ENCODE data around the gene MYO15A. TPM values are rescaled to one million over a fixed set of nuclear protein-coding genes. Genes with fewer than 3 reads are reported as not detected.

The MYO15A gene
- total RNA-seq, 1 donor = 0.45 TPM

GRCh38 chr17:18101828-18102227, 6.7 kb upstream of the MYO15A start:
- TF ChIP-seq CTCF (IDR thresholded peaks at IDR 0.05; ENCODE audit: insufficient read depth, low read length) = no peak
- DNase-seq (ENCODE audit: low read depth) = no peak

GRCh38 chr17:18102640-18103039, 5.9 kb upstream of the MYO15A start:
- H3K4me3 ChIP-seq (ENCODE audit: low read depth, low read length) = no peak overlapping the region
- no peak for TF ChIP-seq CTCF (IDR thresholded peaks at IDR 0.05; ENCODE audit: insufficient read depth, low read length)
- DNase-seq (ENCODE audit: low read depth) = no peak

More at GRCh38 chr17:18101828-18102227, 6.7 kb upstream of the MYO15A start:
- H3K4me3 ChIP-seq (ENCODE audit: low read depth, low read length) = no peak overlapping the region

- DNase-seq (ENCODE audit: low read depth) = no peak
- no peak for TF ChIP-seq CTCF (IDR thresholded peaks at IDR 0.05; ENCODE audit: insufficient read depth, low read length)
- no peak overlapping the region for H3K4me3 ChIP-seq (ENCODE audit: low read depth, low read length)
Measured at GRCh38 chr17:18105027-18105426, 3.5 kb upstream of the MYO15A start.

GRCh38 chr17:18105595-18105994, 3.0 kb upstream of the MYO15A start:
- TF ChIP-seq CTCF (IDR thresholded peaks at IDR 0.05; ENCODE audit: insufficient read depth, low read length) = no peak
- DNase-seq (ENCODE audit: low read depth) = no peak
- no peak overlapping the region for H3K4me3 ChIP-seq (ENCODE audit: low read depth, low read length)

- H3K4me3 ChIP-seq (ENCODE audit: low read depth, low read length) = no peak overlapping the region
- DNase-seq (ENCODE audit: low read depth) = no peak
- no peak for TF ChIP-seq CTCF (IDR thresholded peaks at IDR 0.05; ENCODE audit: insufficient read depth, low read length)
Measured at GRCh38 chr17:18106211-18106610, 2.3 kb upstream of the MYO15A start.

GRCh38 chr17:18107061-18107790, 1.3 kb upstream of the MYO15A start:
- no peak for TF ChIP-seq CTCF (IDR thresholded peaks at IDR 0.05; ENCODE audit: insufficient read depth, low read length)
- DNase-seq (ENCODE audit: low read depth) = no peak
- H3K4me3 ChIP-seq (ENCODE audit: low read depth, low read length) = no peak overlapping the region

- no peak for DNase-seq (ENCODE audit: low read depth)
- no peak for TF ChIP-seq CTCF (IDR thresholded peaks at IDR 0.05; ENCODE audit: insufficient read depth, low read length)
- no peak overlapping the region for H3K4me3 ChIP-seq (ENCODE audit: low read depth, low read length)
Measured at GRCh38 chr17:18107971-18108370, 585 bp upstream of the MYO15A start.
